Mucosa of descending colon (tissue), 3 donors: ENCODE results near the gene PROZ. TPM values are rescaled to one million over a fixed set of nuclear protein-coding genes. Genes with fewer than 3 reads are reported as not detected.
"Not testable (repeated sequence)": the region's sequence is repeated elsewhere in the genome, so short reads cannot be mapped to it uniquely, and the experiment has no call there.

ENCODE experiments used
- ATAC-seq: fragments of 200-7000 bp; cut with Tn5 transposase; one replicate; pipeline ENCODE4 v1.9.1; 2020; ENCODE audit warnings: mild to moderate bottlenecking, moderate library complexity
- DNase-seq, 3 donors: peaks; one replicate each; pipeline ENCODE4 v3.0.0-alpha.2; 2020
- H3K36me3 ChIP-seq: fragments of 200-600 bp; one replicate; pipeline ENCODE4 v1.8.0; 2021; ENCODE audit warnings: low read depth, mild to moderate bottlenecking
- H3K4me1 ChIP-seq: fragments of 200-600 bp; one replicate; pipeline ENCODE4 v1.8.0; 2021; ENCODE audit warnings: low read depth, mild to moderate bottlenecking
- H3K4me3 ChIP-seq: fragments of 200-600 bp; one replicate; pipeline ENCODE4 v1.8.0; 2021; ENCODE audit warnings: mild to moderate bottlenecking
- H3K9me3 ChIP-seq: fragments of 200-600 bp; one replicate; pipeline ENCODE4 v1.8.0; 2021; ENCODE audit warnings: mild to moderate bottlenecking
- intact Hi-C, 2 donors: fragments of 100-400 bp; cut with DNase I in 1 of 2; cut with micrococcal nuclease in 1 of 2; formaldehyde crosslinking; loops; one replicate each; pipeline versions ENCODE4 v1.11.0 to v1.11.1; 2022; cut with DNase I, micrococcal nuclease
- total RNA-seq, 3 donors: library from RNA; stranded (reverse); fragmentation: NEBNext Ultra II Directional in 2 of 3; extraction: Animal tissue kit (Norgen Biotek cat#: 25700) in 2 of 3; gene quantifications; one replicate each; pipeline versions ENCODE4 v1.2.1 to v1.2.4, GENCODE V29; 2021 to 2023
- TF ChIP-seq, protein P1 (sequence below): fragments of 200-600 bp; IDR thresholded peaks from one replicate; pipeline ENCODE4 v1.8.0; 2022; ENCODE audit warnings: antibody characterized with exemption, mild to moderate bottlenecking
- donor health status: DM: no; HTN: no; CAD: no; lungs with moderate emphysema.
- donor health status: DM: no; HTN: no; CAD: no.
- donor health status: DM: no; HTN: yes; CAD: no.

PROZ gene
- total RNA-seq, 3 donors from 2014 or later: not detected

DNA sequence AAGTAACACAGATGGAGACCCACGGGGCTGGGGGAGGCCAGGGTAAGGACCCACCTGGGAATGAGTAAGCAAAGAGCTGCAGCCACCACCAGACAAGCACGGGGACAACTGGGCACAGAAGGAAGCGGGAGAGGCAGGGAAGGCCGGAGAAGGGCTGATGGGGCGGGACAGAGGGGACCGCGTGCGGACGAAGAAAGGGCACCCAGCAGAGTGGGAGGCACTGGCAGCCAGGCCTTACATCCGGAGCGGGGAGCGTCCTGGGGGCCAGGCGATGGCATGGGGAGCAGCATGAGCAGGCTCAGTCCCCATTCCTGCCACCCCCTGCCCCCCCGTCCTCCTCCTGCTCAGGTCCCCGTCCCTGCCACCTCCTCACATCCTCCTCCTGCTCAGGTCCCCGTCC is 3.0 kb downstream of the PROZ start:
- ATAC-seq (no peak), DNase-seq (no peak)
- Histone ChIP-seq H3K36me3 (no peaks in the 10 kb centered on the region), H3K4me3 (no peak overlapping the region), H3K9me3 (no peaks in the 10 kb centered on the region), H3K4me1 (no peaks in the 10 kb centered on the region)
- intact Hi-C loops: no loop called here
- TF ChIP-seq, protein P1, sequence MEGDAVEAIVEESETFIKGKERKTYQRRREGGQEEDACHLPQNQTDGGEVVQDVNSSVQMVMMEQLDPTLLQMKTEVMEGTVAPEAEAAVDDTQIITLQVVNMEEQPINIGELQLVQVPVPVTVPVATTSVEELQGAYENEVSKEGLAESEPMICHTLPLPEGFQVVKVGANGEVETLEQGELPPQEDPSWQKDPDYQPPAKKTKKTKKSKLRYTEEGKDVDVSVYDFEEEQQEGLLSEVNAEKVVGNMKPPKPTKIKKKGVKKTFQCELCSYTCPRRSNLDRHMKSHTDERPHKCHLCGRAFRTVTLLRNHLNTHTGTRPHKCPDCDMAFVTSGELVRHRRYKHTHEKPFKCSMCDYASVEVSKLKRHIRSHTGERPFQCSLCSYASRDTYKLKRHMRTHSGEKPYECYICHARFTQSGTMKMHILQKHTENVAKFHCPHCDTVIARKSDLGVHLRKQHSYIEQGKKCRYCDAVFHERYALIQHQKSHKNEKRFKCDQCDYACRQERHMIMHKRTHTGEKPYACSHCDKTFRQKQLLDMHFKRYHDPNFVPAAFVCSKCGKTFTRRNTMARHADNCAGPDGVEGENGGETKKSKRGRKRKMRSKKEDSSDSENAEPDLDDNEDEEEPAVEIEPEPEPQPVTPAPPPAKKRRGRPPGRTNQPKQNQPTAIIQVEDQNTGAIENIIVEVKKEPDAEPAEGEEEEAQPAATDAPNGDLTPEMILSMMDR: no peak

DNA sequence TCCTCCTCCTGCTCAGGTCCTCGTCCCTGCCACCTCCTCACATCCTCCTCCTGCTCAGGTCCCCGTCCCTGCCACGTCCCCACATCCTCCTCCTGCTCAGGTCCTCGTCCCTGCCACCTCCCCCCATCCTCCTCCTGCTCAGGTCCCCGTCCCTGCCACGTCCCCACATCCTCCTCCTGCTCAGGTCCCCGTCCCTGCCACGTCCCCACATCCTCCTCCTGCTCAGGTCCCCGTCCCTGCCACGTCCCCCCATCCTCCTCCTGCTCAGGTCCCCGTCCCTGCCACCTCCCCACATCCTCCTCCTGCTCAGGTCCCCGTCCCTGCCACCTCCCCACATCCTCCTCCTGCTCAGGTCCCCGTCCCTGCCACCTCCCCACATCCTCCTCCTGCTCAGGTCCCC is 3.5 kb downstream of the PROZ start:
- ATAC-seq, intact Hi-C loops, H3K4me1 ChIP-seq: not testable (repeated sequence)

DNA sequence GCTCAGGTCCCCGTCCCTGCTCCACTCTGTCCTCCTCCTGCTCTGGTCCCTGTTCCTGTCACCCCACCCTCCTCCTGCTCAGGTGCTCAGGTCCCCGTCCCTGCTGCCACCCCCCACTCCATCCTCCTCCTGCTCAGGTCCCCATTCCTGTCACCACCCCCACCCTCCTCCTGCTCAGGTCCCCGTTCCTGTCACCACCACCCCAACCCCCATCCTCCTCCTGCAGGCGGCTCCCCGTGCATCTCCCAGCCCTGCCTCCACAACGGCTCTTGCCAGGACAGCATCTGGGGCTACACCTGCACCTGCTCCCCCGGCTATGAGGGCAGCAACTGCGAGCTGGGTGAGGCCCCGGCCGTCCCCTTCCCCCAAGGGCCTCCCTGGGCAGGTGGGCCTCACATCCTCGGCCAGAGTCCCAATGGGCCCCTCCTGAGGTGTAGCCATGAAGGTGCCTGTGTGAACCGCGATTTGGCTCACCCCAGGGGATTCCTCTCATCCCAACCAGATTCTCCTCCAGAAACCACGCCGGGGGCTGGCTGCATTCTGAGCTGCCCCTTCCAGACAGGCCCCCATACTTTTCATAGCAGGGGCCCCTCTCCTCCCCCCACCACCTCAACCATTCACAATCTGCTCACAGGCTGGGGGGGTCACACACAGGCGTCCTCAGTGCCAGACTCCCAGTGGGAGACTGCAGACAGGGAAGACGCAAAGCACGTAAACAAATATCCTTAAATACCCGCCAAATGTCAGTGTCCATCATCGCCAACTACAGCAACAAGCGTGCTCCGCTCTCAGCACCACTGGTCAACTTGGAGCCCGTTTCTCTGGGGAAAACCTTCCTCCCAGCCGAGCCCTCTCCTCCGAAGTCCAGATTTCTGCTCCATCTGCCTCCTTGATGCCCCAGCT is 4.6 kb downstream of the PROZ start:
- ATAC-seq (peak; percentile 8), DNase-seq (no peak)
- H3K4me1 ChIP-seq: no peaks in the 10 kb centered on the region
- H3K9me3 ChIP-seq: no peaks in the 10 kb centered on the region
- TF ChIP-seq, protein P1: no peak
- H3K4me3 ChIP-seq: no peak overlapping the region
- intact Hi-C loops: no loop called here
- no peaks in the 10 kb centered on the region for H3K36me3 ChIP-seq

More for the DNA sequence above, 3.5 kb downstream of the PROZ start:
- not testable (repeated sequence) for H3K36me3 ChIP-seq, H3K4me3 ChIP-seq, DNase-seq, H3K9me3 ChIP-seq

DNA sequence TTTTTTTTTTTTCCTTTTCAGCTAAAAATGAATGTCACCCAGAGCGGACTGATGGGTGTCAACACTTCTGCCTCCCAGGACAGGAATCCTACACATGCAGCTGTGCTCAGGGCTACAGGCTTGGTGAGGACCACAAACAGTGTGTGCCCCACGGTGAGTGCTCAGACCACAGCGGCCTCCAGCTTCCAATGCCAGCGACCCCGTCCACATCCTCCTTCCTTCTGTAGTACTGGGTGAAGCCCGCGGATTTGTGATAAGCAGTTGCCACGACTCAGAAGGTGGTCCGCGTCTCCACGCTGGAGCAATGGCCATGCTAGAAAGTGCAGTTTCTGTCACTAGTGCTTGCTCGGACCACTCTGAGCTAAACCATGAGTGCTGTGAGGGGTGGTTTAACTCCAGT is 6.0 kb downstream of the PROZ start:
- no peaks in the 10 kb centered on the region for H3K9me3 ChIP-seq
- no peak for DNase-seq
- no peaks in the 10 kb centered on the region for H3K36me3 ChIP-seq
- no peaks in the 10 kb centered on the region for H3K4me1 ChIP-seq
- TF ChIP-seq, protein P1: no peak
- H3K4me3 ChIP-seq: no peak overlapping the region
- ATAC-seq: no peak
- intact Hi-C loops: no loop called here

DNA sequence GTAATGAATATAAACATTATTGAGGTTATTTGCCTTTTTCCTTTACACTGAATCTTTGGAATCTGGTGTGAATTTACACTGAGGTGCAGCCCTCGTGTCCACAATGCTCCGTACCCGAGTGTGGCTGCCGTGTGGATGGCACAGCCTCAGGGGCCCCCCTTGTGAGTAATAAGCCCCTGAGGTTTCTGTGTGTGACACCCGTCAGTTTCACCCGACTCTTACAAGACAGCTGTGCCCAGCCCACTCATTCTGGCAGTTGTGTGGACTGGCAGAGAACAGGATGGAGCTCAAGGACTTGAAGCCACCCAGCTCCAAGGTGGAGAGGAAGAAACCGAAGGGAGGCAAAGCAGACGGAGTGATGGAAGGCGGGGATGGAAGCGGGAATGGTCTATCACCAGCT is 7.8 kb downstream of the PROZ start:
- TF ChIP-seq, protein P1: no peak
- no peaks in the 10 kb centered on the region for H3K36me3 ChIP-seq
- ATAC-seq (peak; percentile 4), DNase-seq (no peak)
- peaks cover 1% of the 10 kb centered on the region for H3K4me1 ChIP-seq
- H3K4me3 ChIP-seq: no peak overlapping the region
- intact Hi-C loops: no loop called here
- H3K9me3 ChIP-seq: no peaks in the 10 kb centered on the region

DNA sequence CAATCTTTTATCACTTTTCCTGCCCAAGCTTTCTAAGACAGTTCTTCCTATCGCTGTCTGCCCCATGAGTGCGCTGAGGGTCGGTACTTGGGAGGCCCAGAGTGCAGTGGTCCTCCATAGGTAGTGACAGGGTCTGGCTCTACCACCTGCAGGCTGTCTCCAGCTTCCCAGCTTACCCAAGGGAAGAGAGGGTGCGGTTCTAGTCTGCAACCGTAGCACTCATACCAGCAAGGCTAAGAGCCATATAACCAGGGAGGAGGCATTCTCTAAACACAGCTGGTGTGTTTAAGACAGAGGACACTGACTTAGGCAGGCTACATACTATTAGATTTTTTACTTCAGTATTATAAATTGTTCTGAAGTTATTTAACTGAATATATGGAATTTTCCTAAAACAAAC is 8.2 kb downstream of the PROZ start:
- ATAC-seq (peak; percentile 90), DNase-seq (peak in 1 of 3 donors; percentile 57)
- intact Hi-C loops: no loop called here
- Histone ChIP-seq H3K36me3 (no peaks in the 10 kb centered on the region), H3K4me3 (no peak overlapping the region), H3K4me1 (peaks cover 2% of the 10 kb centered on the region), H3K9me3 (no peaks in the 10 kb centered on the region)
- TF ChIP-seq, protein P1: no peak
